Measurements from ENCODE around the gene C14orf93. TPM values are rescaled to one million over a fixed set of nuclear protein-coding genes. Genes with fewer than 3 reads are reported as not detected.

C14orf93 gene
- total and polyA plus RNA-seq, 2 donors (not counting 1 experiment from before 2014, with no cell fraction given), result 17.9 to 26.8 TPM

DNA sequence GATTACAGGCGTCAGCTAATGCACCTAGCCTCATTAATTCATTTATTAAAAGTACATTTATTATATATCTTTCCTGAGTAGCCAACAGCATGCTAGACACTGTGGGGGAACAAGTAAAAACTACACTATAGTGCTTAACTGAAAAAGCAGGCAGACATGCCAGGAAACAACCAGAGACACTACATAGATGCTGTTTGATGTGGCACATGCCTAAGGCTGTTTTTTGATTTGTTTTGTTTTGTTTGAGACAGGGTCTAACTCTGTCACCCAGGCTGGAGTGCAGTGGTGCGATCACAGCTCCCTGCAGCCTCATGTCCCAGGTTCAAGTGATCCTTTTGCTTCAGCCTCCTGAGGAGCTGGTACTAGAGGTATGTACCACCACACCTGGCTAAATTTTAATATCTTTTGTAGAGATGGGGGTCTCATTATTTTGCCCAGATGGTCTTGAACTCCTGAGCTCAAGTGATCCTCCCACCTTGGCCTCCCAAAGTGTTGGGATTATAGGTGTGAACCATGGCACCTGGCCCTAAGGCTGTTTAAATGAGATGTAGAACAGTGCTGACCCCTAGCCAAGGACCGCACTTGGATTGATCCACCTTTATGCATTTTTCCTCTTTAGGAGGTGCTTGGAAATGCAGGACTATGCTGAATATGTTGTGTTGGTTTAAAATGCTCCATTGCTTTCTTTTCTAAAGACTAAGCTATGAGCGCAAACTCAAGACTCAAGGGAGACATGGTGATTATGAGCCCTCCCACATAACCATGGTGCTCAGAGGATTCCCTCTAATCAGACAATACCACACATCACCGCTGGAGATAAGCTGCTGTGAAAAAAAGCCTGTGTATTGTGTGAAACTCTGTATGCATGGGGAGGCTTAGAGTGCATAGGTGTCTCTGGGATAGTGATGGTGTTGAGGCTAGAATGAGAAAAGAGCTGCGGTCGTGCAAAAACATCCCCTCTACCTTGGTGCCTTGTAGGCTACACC is 10.5 kb upstream of the C14orf93 start:
- Mint-ChIP-seq H3K4me1 (no peaks in the 10 kb centered on the region), H3K27ac (no peak overlapping the region), H3K27me3 (no peaks in the 10 kb centered on the region), H3K9me3 (ENCODE audit: insufficient read depth) (no peaks in the 10 kb centered on the region), H3K4me3 (no peak overlapping the region)
- 100% methylated on average over 2 of the region's 7 CpGs for WGBS (ENCODE audit: insufficient coverage)
- Histone ChIP-seq H3K36me3 (replicated peaks in 1 of 2; ENCODE audit: control extremely low read depth in 1 of 2, control insufficient read depth in 1 of 2, extremely low read depth in 1 of 2, insufficient read depth in 2 of 2, low read length in 1 of 2) (peaks cover 0 to 4% of the 10 kb centered on the region in 2 experiments), H3K4me3 (ENCODE audit: control extremely low read depth in 1 of 5, extremely low read depth in 1 of 5, insufficient read depth in 1 of 5, low read depth in 2 of 5, low read length in 4 of 5) (no peak overlapping the region), H3K9ac (ENCODE audit: low read length) (no peak overlapping the region), H3K4me1 (ENCODE audit: control insufficient read depth in 2 of 2, insufficient read depth in 2 of 2, low read length in 2 of 2) (no peaks in the 10 kb centered on the region), H3K4me2 (replicated peaks; ENCODE audit: low read depth, low read length, poor library complexity, severe bottlenecking) (no peak overlapping the region), H4K20me1 (ENCODE audit: control insufficient read depth, insufficient read depth, low read length, poor library complexity, severe bottlenecking) (no peaks in the 10 kb centered on the region), H3K9me3 (ENCODE audit: control extremely low read depth in 1 of 3, control insufficient read depth in 2 of 3, insufficient read depth in 1 of 3, low read length in 2 of 3) (no peaks in the 10 kb centered on the region), H2AFZ (ENCODE audit: insufficient read depth, low read depth, low read length, poor library complexity, severe bottlenecking) (no peak overlapping the region), H3K27ac (ENCODE audit: low read length in 2 of 2) (no peak overlapping the region), H3K79me2 (ENCODE audit: control insufficient read depth, insufficient read depth, low read length) (no peaks in the 10 kb centered on the region), H3K27me3 (replicated peaks in 1 of 4; ENCODE audit: control extremely low read depth in 1 of 4, control insufficient read depth in 3 of 4, insufficient read depth in 4 of 4, low read length in 3 of 4) (no peaks in the 10 kb centered on the region)
- intact Hi-C loops (cut with micrococcal nuclease), result no loop called here
- no peak for DNase-seq
- no peak for ATAC-seq (ENCODE audit: low read depth)
- ChIA-PET CTCF (interaction anchor here (0.6 to 1.4 kb wide), 5 partner anchors 9 to 49 kb away, joined by 3 to 4 read pairs (median 3); no protein-coding TSS in a partner anchor), POLR2A (no interaction called here)
- TF ChIP-seq, protein P1, sequence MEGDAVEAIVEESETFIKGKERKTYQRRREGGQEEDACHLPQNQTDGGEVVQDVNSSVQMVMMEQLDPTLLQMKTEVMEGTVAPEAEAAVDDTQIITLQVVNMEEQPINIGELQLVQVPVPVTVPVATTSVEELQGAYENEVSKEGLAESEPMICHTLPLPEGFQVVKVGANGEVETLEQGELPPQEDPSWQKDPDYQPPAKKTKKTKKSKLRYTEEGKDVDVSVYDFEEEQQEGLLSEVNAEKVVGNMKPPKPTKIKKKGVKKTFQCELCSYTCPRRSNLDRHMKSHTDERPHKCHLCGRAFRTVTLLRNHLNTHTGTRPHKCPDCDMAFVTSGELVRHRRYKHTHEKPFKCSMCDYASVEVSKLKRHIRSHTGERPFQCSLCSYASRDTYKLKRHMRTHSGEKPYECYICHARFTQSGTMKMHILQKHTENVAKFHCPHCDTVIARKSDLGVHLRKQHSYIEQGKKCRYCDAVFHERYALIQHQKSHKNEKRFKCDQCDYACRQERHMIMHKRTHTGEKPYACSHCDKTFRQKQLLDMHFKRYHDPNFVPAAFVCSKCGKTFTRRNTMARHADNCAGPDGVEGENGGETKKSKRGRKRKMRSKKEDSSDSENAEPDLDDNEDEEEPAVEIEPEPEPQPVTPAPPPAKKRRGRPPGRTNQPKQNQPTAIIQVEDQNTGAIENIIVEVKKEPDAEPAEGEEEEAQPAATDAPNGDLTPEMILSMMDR (IDR thresholded peaks at IDR 0.05), result no peak
- TF ChIP-seq EZH2 (IDR thresholded peaks at IDR 0.05; ENCODE audit: borderline replicate concordance, insufficient read depth, low read depth, low read length, poor library complexity, severe bottlenecking), result no peak

DNA sequence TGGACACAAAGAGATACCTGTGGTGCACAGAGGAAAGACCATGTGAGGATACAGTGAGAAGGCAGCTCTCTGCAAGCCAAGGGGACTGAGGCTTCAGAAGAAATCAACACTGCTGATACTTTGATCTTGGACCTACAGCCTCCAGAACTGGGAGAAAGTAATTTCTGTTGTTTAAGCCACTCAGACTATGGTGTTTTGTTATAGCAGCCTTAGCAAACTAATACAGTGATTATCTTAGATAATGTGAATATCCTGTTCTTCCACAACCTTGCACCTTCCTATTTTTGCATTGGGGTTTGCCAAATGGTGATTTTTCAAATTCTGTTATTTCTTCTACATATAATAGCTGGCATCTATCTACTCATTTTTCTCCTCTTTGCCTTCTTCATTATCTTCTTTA is 8.2 kb upstream of the C14orf93 start:
- ChIA-PET POLR2A (no interaction called here), CTCF (no interaction called here)
- H3K27me3 ChIP-seq (replicated peaks in 1 of 4; ENCODE audit: control extremely low read depth in 1 of 4, control insufficient read depth in 3 of 4, insufficient read depth in 4 of 4, low read length in 3 of 4), result no peaks in the 10 kb centered on the region
- Mint-ChIP-seq H3K9me3 (ENCODE audit: insufficient read depth) (no peaks in the 10 kb centered on the region), H3K4me1 (no peaks in the 10 kb centered on the region), H3K4me3 (no peak overlapping the region), H3K27ac (no peak overlapping the region), H3K27me3 (no peaks in the 10 kb centered on the region)
- H3K27ac ChIP-seq (ENCODE audit: low read length in 2 of 2), result no peak overlapping the region
- H3K4me1 ChIP-seq (ENCODE audit: control insufficient read depth in 2 of 2, insufficient read depth in 2 of 2, low read length in 2 of 2), result no peaks in the 10 kb centered on the region
- H3K9me3 ChIP-seq (ENCODE audit: control extremely low read depth in 1 of 3, control insufficient read depth in 2 of 3, insufficient read depth in 1 of 3, low read length in 2 of 3), result no peaks in the 10 kb centered on the region
- no peak overlapping the region for H2AFZ ChIP-seq (ENCODE audit: insufficient read depth, low read depth, low read length, poor library complexity, severe bottlenecking)
- H3K4me3 ChIP-seq (ENCODE audit: control extremely low read depth in 1 of 5, extremely low read depth in 1 of 5, insufficient read depth in 1 of 5, low read depth in 2 of 5, low read length in 4 of 5), result no peak overlapping the region
- no peak for TF ChIP-seq EZH2 (IDR thresholded peaks at IDR 0.05; ENCODE audit: borderline replicate concordance, insufficient read depth, low read depth, low read length, poor library complexity, severe bottlenecking)
- TF ChIP-seq, protein P1 (IDR thresholded peaks at IDR 0.05), result no peak
- H4K20me1 ChIP-seq (ENCODE audit: control insufficient read depth, insufficient read depth, low read length, poor library complexity, severe bottlenecking), result no peaks in the 10 kb centered on the region
- DNase-seq (no peak), ATAC-seq (ENCODE audit: low read depth) (no peak)
- no peaks in the 10 kb centered on the region for H3K36me3 ChIP-seq (replicated peaks in 1 of 2; ENCODE audit: control extremely low read depth in 1 of 2, control insufficient read depth in 1 of 2, extremely low read depth in 1 of 2, insufficient read depth in 2 of 2, low read length in 1 of 2)
- no peaks in the 10 kb centered on the region for H3K79me2 ChIP-seq (ENCODE audit: control insufficient read depth, insufficient read depth, low read length)
- H3K4me2 ChIP-seq (replicated peaks; ENCODE audit: low read depth, low read length, poor library complexity, severe bottlenecking), result no peak overlapping the region
- intact Hi-C loops (cut with micrococcal nuclease), result no loop called here
- no peak overlapping the region for H3K9ac ChIP-seq (ENCODE audit: low read length)
